22Rv1 (cell line): ENCODE measurements around the gene EDC4.

ENCODE experiments used
- CTCF ChIP-seq: fragments of 450-650 bp; IDR thresholded peaks from 2 replicates; pipeline ENCODE4 v1.5.1; 2017; ENCODE audit warnings: mild to moderate bottlenecking
- ZFX ChIP-seq: fragments of 450-650 bp; IDR thresholded peaks from 2 replicates; pipeline ENCODE4 v1.6.1; 2017; ENCODE audit warnings: antibody characterized with exemption, borderline replicate concordance

- TF ChIP-seq CTCF = no peak
- TF ChIP-seq ZFX = no peak
Measured at GRCh38 chr16:67847064-67847861, 25.6 kb upstream of the EDC4 start, which contains the start of gene CENPT.
